PC-3 (cell line): ENCODE results near the gene PNMA1.

Experiments used
- CTCF ChIP-seq: fragments of 300-600 bp; sonication (generic); conservative IDR thresholded peaks from 2 replicates; pipeline ENCODE4 v1.5.1; 2017; ENCODE audit warnings: antibody characterized with exemption, low read depth, mild to moderate bottlenecking, low read length
- EZH2 ChIP-seq: fragments of 300-600 bp; sonication (generic); IDR thresholded peaks from one replicate; pipeline ENCODE4 v1.6.1; 2017; ENCODE audit warnings: antibody characterized with exemption, mild to moderate bottlenecking, low read length; ENCODE audit not compliant: unreplicated experiment

- TF ChIP-seq CTCF, result no peak
- TF ChIP-seq EZH2, result no peak
These were observed 3.4 kb downstream of the PNMA1 start for GRCh38 chr14:73710737-73711136.
